GM12878 (cell line): ENCODE measurements around the gene PKMYT1. TPM values are rescaled to one million over a fixed set of nuclear protein-coding genes. Genes with fewer than 3 reads are reported as not detected.

Experiments used
- ATAC-seq: fragments of 200-7000 bp; cut with Tn5 transposase; 3 replicates; pipeline ENCODE4 v1.9.1; 2020; ENCODE audit warnings: mild to moderate bottlenecking, moderate library complexity
- BruUV-seq: library from RNA; stranded (reverse); fragments of 400-500 nt; replicated peaks from 2 replicates; lab custom pipeline; 2021; lab: Mats Ljungman, UMichigan
- CTCF ChIA-PET: fragments of 300-600 bp; sonication (Branson Sonifier 250); formaldehyde crosslinking; extraction: SDS; loops from one replicate; lab custom pipeline; 2021; ENCODE audit warnings: inconsistent platforms; lab: Yijun Ruan, JAX
- POLR2A ChIA-PET: fragments of 350-600 bp; formaldehyde crosslinking; extraction: SDS; loops from one replicate; lab custom pipeline; 2021; ENCODE audit warnings: inconsistent platforms; lab: Charles Lee
- RAD21 ChIA-PET: fragments of 300-600 bp; sonication (Branson Sonifier 250); formaldehyde crosslinking; loops from one replicate; lab custom pipeline; 2023; ENCODE audit warnings: antibody characterized with exemption; ENCODE audit not compliant: unreplicated experiment; lab: Charles Lee
- SMC1A ChIA-PET: fragments of 300-600 bp; sonication (Branson Sonifier 250); formaldehyde crosslinking; loops from one replicate; lab custom pipeline; 2023; ENCODE audit not compliant: unreplicated experiment, uncharacterized antibody; lab: Charles Lee
- DNase-seq: peaks from one replicate; pipeline ENCODE4 v3.0.0-alpha.2; 2011; ENCODE audit warnings: low read depth, low spot score
- FAIRE-seq: peaks from 3 replicates; lab custom pipeline; 2011; peaks lifted over from hg19 to GRCh38; lab: Jason Lieb, UNC
- H2AFZ ChIP-seq: 2 replicates; pipeline ENCODE4 v1.6.0; 2011; ENCODE audit warnings: low read depth, low read length, control low read depth; ENCODE audit not compliant: control insufficient read depth
- H3K27ac ChIP-seq: 2 replicates; pipeline ENCODE4 v1.5.1; 2011; ENCODE audit warnings: control low read depth; ENCODE audit not compliant: control insufficient read depth, insufficient read depth
- H3K27me3 ChIP-seq, 2 experiments: replicated peaks in 1 of 2; 2 replicates each; pipeline versions ENCODE4 v1.6.0 to v1.6.1; 2011; ENCODE audit warnings: low read length in 1 of 2; ENCODE audit not compliant: control insufficient read depth in 2 of 2, insufficient read depth in 2 of 2
- H3K36me3 ChIP-seq, 2 experiments: 2 replicates each; pipeline ENCODE4 v1.5.1; 2011; ENCODE audit warnings: low read length in 1 of 2; ENCODE audit not compliant: control insufficient read depth in 2 of 2, insufficient read depth in 2 of 2
- H3K4me1 ChIP-seq: 2 replicates; pipeline ENCODE4 v1.6.1; 2011; ENCODE audit warnings: mild to moderate bottlenecking, low read length, moderate library complexity, mixed read lengths; ENCODE audit not compliant: control insufficient read depth, insufficient read depth
- H3K4me2 ChIP-seq: 2 replicates; pipeline ENCODE4 v1.6.0; 2011; ENCODE audit warnings: control low read depth; ENCODE audit not compliant: control insufficient read depth, insufficient read depth
- H3K4me3 ChIP-seq: fragments of 200-600 bp; sonication (generic); 2 replicates; pipeline ENCODE4 v1.5.1; 2016
- H3K79me2 ChIP-seq: 2 replicates; pipeline ENCODE4 v1.6.0; 2011; ENCODE audit warnings: low read length; ENCODE audit not compliant: control insufficient read depth, insufficient read depth
- H3K9ac ChIP-seq: 2 replicates; pipeline ENCODE4 v1.8.0; 2011; ENCODE audit warnings: low read length, control low read depth, mixed read lengths; ENCODE audit not compliant: control insufficient read depth, insufficient read depth
- H3K9me3 ChIP-seq: replicated peaks from 3 replicates; pipeline ENCODE4 v1.5.1; 2011; ENCODE audit warnings: mild to moderate bottlenecking, low read length; ENCODE audit not compliant: control insufficient read depth, insufficient read depth
- H4K20me1 ChIP-seq: 2 replicates; pipeline ENCODE4 v1.6.0; 2011; ENCODE audit not compliant: control insufficient read depth, insufficient read depth
- BCL11A ChIP-seq: IDR thresholded peaks from 2 replicates; pipeline ENCODE4 v1.6.1; 2011; ENCODE audit warnings: low read depth, low read length
- BMI1 ChIP-seq: fragments of 450-650 bp; IDR thresholded peaks from 2 replicates; pipeline ENCODE4 v1.6.1; 2016; ENCODE audit warnings: mild to moderate bottlenecking, moderate library complexity, borderline replicate concordance
- CHD4 ChIP-seq: fragments of 200-600 bp; sonication (generic); IDR thresholded peaks from 2 replicates; pipeline ENCODE4 v1.6.1; 2016; ENCODE audit warnings: mild to moderate bottlenecking
- FOS ChIP-seq: IDR thresholded peaks from 3 replicates; pipeline ENCODE4 v1.6.1; 2011; ENCODE audit warnings: borderline replicate concordance; ENCODE audit not compliant: insufficient read length; ENCODE audit errors: extremely low read depth
- FOXK2 ChIP-seq: fragments of 450-650 bp; IDR thresholded peaks from 2 replicates; pipeline ENCODE4 v1.6.1; 2017; ENCODE audit warnings: mild to moderate bottlenecking, moderate library complexity
- HDAC2 ChIP-seq: fragments of 200-600 bp; sonication (generic); IDR thresholded peaks from 2 replicates; pipeline ENCODE4 v1.6.1; 2017
- LARP7 ChIP-seq: fragments of 450-650 bp; IDR thresholded peaks from 2 replicates; pipeline ENCODE4 v1.6.1; 2017; ENCODE audit warnings: mild to moderate bottlenecking
- NFYA ChIP-seq: IDR thresholded peaks from 2 replicates; pipeline ENCODE4 v1.6.1; 2011; ENCODE audit warnings: low read depth, mild to moderate bottlenecking, low read length, improper control_type of control experiment, borderline replicate concordance
- NRF1 ChIP-seq: conservative IDR thresholded peaks from 2 replicates; pipeline ENCODE4 v1.6.1; 2011; ENCODE audit warnings: mild to moderate bottlenecking, low read depth, low read length, improper control_type of control experiment
- PML ChIP-seq: IDR thresholded peaks from 2 replicates; pipeline ENCODE4 v1.6.1; 2012; ENCODE audit warnings: low read length, inconsistent platforms
- POU2F2 ChIP-seq: IDR thresholded peaks from 3 replicates; pipeline ENCODE4 v1.6.1; 2011; ENCODE audit warnings: low read depth, mild to moderate bottlenecking, low read length, borderline replicate concordance
- RAD21 ChIP-seq: IDR thresholded peaks from 2 replicates; pipeline ENCODE4 v1.6.1; 2011; ENCODE audit warnings: mild to moderate bottlenecking, low read depth, low read length, moderate library complexity; ENCODE audit not compliant: insufficient read depth
- SIN3A ChIP-seq: IDR thresholded peaks from 2 replicates; pipeline ENCODE4 v1.6.1; 2012; ENCODE audit warnings: low read depth, low read length, improper control_type of control experiment
- SMAD5 ChIP-seq: IDR thresholded peaks from 2 replicates; pipeline ENCODE4 v1.6.1; 2016; ENCODE audit warnings: antibody characterized with exemption, low read depth
- SPI1 ChIP-seq: IDR thresholded peaks from 2 replicates; pipeline ENCODE4 v1.6.1; 2011; ENCODE audit warnings: low read depth, mild to moderate bottlenecking, low read length, moderate library complexity, borderline replicate concordance; ENCODE audit not compliant: insufficient read depth
- STAT1 ChIP-seq: fragments of 450-650 bp; conservative IDR thresholded peaks from 2 replicates; pipeline ENCODE4 v1.6.1; 2014; ENCODE audit warnings: antibody characterized with exemption, mild to moderate bottlenecking
- TCF12 ChIP-seq: IDR thresholded peaks from 2 replicates; pipeline ENCODE4 v1.6.1; 2011; ENCODE audit warnings: low read depth, mild to moderate bottlenecking, low read length
- TCF7 ChIP-seq: IDR thresholded peaks from 2 replicates; pipeline ENCODE4 v1.6.1; 2014; ENCODE audit warnings: antibody characterized with exemption, borderline replicate concordance
- USF1 ChIP-seq: IDR thresholded peaks from 2 replicates; pipeline ENCODE4 v1.6.1; 2011; ENCODE audit warnings: borderline replicate concordance, low read depth, mild to moderate bottlenecking, moderate library complexity, mixed read lengths, low read length; ENCODE audit not compliant: insufficient read depth; ENCODE audit errors: extremely low read length
- YBX1 ChIP-seq: fragments of 450-650 bp; IDR thresholded peaks from 2 replicates; pipeline ENCODE4 v1.6.1; 2016; ENCODE audit warnings: antibody characterized with exemption
- WGBS: methylation state at CpG from one replicate; pipeline ENCODE4 v1.1.6; 2016; ENCODE audit warnings: low lambda C conversion rate; ENCODE audit not compliant: insufficient replicate concordance, insufficient coverage; ENCODE audit errors: missing lambda C conversion rate; 5-methylcytosine and 5-hydroxymethylcytosine counted together
- in situ Hi-C: fragments of 300-500 bp; cut with MboI; formaldehyde crosslinking; loops from 9 replicates; pipeline ENCODE4 v1.14.3; 2018; ENCODE audit warnings: mixed read lengths
- intact Hi-C: fragments of 100-400 bp; cut with micrococcal nuclease; formaldehyde crosslinking; loops from one replicate; pipeline ENCODE4 v1.14.2; 2022; ENCODE audit not compliant: unreplicated experiment
- polyA plus RNA-seq, 11 experiments: library from polyadenylated mRNA; depleted of rRNA in 4 of 11; unstranded in 6 of 11; stranded (reverse) in 5 of 11; fragments of >200 nt; fragmentation: Nextera tagmentation in 4 of 11; fragmentation: Illumina TruSeq in 1 of 11; extraction: Ambion mirVana in 4 of 11; extraction: Trizol in 1 of 11; gene quantifications; 1 replicate in 1 of 11; 2 replicates in 10 of 11; pipeline versions ENCODE4 v1.2.1 to v1.2.3, GENCODE V29; 2011 to 2016; ENCODE audit warnings: inconsistent platforms in 2 of 11, missing spikeins in 2 of 11, low read depth in 1 of 11
- total RNA-seq, 4 experiments: library from RNA; depleted of rRNA in 3 of 4; stranded (reverse); fragments of >200 nt in 3 of 4; fragmentation: Illumina TruSeq in 1 of 4; extraction: Trizol in 1 of 4; gene quantifications; 2 replicates each; pipeline versions ENCODE4 v1.2.1 to v1.2.3, GENCODE V29; 2013 to 2021
- TF ChIP-seq, protein P1 (sequence below), 3 experiments: IDR thresholded peaks in 2 of 3; conservative IDR thresholded peaks in 1 of 3; 2 replicates each; pipeline ENCODE4 v1.5.1; 2011; ENCODE audit warnings: low read depth in 3 of 3, low read length in 3 of 3, mild to moderate bottlenecking in 3 of 3, control low read depth in 2 of 3, moderate library complexity in 2 of 3, inconsistent platforms in 1 of 3, mixed read lengths in 1 of 3; ENCODE audit not compliant: control insufficient read depth in 2 of 3, insufficient read depth in 1 of 3; ENCODE audit errors: extremely low read depth in 1 of 3
- TF ChIP-seq, protein P2 (sequence below): IDR thresholded peaks from 2 replicates; pipeline ENCODE4 v1.6.1; 2012; ENCODE audit warnings: low read depth, low read length, improper control_type of control experiment

Gene PKMYT1
- total and polyA plus RNA-seq, 10 of the 15 experiments (the other 5 are each of a cell fraction or from before 2014, with no cell fraction given), result 4.6 to 101 (median 29.9) TPM

DNA sequence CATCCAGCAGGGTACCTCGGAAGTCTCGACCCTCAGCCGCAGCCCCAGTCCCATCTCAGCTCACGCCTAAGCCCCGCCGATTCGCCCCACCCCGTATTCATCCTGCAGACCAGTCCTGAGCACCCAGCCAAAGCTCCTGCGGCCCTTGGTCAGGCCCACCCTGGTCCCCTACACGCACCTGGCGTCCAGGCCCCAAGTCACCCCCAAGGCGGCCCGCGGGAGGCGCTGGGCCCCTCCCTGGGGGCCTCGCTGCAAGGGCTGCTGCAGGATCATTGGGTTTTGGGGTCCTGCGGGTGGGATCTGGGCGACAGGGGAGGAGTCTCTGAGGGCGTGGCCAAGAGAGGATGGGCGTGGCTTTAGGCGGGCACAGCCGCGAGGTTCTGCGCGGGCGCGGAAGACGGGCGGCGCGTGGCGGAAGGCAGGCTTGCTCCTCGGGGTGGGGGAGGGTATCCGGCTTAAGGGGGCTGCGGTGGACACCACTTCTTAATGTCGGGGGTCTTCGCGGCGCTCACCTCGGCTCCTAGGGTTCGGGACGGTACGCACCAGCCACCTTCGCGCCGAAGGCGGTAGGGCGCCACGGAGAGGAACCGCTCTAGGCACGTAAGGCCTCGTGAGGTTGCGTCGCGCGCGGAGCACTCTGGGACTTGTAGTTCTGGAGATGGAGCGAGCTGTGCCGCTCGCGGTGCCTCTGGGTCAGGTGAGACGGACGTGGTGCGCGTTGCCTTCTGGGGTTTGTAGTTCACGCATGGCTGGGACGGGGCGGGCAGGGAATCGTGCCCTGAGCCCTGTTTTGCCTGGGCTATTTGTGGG lies 43.6 kb upstream of the PKMYT1 start, which contains the start of the genes HCFC1R1 and THOC6:
Gene HCFC1R1 (minus strand): TSS at position 274 of the 810 bp plus-strand sequence. CDS start 1 bp downstream, at position 273.
Gene THOC6 (plus strand): TSS at position 367 of the 810 bp plus-strand sequence. CDS start 292 bp downstream, at position 659.
- TSS peak; percentile 93 for BruUV-seq
- ATAC-seq (peak; percentile 85), DNase-seq (peak; percentile 94), FAIRE-seq (peak; percentile 98)
- ChIA-PET POLR2A (interaction anchor here (0.6 to 2.4 kb wide), 5 partner anchors 17 to 550 kb away, joined by 3 to 7 read pairs (median 5); partner anchors contain the start of gene ZNF213), SMC1A (interaction anchor here (1.3 to 10.1 kb wide), 3 partner anchors 8 to 111 kb away, joined by 5 to 91 read pairs (median 6); partner anchors contain the start of gene ZNF213), RAD21 (interaction anchor here (4.4 kb wide), 1 partner anchor 20 kb away, joined by 34 read pairs; no protein-coding TSS in a partner anchor), CTCF (interaction anchor here (0.9 to 18.2 kb wide), 8 partner anchors 8 to 185 kb away, joined by 3 to 421 read pairs (median 6); no protein-coding TSS in a partner anchor)
- Histone ChIP-seq H2AFZ (peak within 1 kb of the TSS; percentile 94), H3K9me3 (no peaks in the 10 kb centered on the region), H3K4me1 (peaks cover 25% of the 10 kb centered on the region), H3K27ac (peak within 1 kb of the TSS; percentile 86), H3K9ac (peak within 1 kb of the TSS; percentile 81), H3K4me3 (peak within 1 kb of the TSS; percentile 87), H3K36me3 (peaks cover 4 to 7% of the 10 kb centered on the region in 2 experiments; a peak in 3 of 4 replicates), H3K27me3 (no peaks in the 10 kb centered on the region; a peak in 1 of 4 replicates), H4K20me1 (0 out of 2 replicates have a peak, but pooled peaks cover 2% of the 10 kb centered on the region), H3K4me2 (peak within 1 kb of the TSS; percentile 83), H3K79me2 (no peaks in the 10 kb centered on the region)
- WGBS, result under 1% methylated on average over 69 of the region's 69 CpGs
- in situ Hi-C loops, result no loop called here
- intact Hi-C loops, result no loop called here
- TF ChIP-seq FOS (no peak), USF1 (peak; percentile 93), SPI1 (peak; percentile 61; the same call in 1 of the 2 replicates), SIN3A (peak; percentile 83), PML (peak; percentile 70; the same call in 1 of the 2 replicates), CHD4 (no peak), SMAD5 (peak; percentile 26; the same call in 1 of the 2 replicates), RAD21 (no peak), TCF7 (no peak), BCL11A (no peak), LARP7 (peak; percentile 95), NFYA (no peak), NRF1 (peak; percentile 41; the same call in 1 of the 2 replicates), STAT1 (peak; percentile 68; the same call in 1 of the 2 replicates), YBX1 (no peak), HDAC2 (no peak), FOXK2 (no peak), BMI1 (no peak), POU2F2 (no peak; the same call in 2 of the 3 replicates), TCF12 (peak; percentile 44; the same call in 1 of the 2 replicates)
- TF ChIP-seq, protein P1, sequence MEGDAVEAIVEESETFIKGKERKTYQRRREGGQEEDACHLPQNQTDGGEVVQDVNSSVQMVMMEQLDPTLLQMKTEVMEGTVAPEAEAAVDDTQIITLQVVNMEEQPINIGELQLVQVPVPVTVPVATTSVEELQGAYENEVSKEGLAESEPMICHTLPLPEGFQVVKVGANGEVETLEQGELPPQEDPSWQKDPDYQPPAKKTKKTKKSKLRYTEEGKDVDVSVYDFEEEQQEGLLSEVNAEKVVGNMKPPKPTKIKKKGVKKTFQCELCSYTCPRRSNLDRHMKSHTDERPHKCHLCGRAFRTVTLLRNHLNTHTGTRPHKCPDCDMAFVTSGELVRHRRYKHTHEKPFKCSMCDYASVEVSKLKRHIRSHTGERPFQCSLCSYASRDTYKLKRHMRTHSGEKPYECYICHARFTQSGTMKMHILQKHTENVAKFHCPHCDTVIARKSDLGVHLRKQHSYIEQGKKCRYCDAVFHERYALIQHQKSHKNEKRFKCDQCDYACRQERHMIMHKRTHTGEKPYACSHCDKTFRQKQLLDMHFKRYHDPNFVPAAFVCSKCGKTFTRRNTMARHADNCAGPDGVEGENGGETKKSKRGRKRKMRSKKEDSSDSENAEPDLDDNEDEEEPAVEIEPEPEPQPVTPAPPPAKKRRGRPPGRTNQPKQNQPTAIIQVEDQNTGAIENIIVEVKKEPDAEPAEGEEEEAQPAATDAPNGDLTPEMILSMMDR (IDR thresholded peaks at IDR 0.05 in 2 of 3, conservative IDR thresholded peaks at IDR 0.05 in 1 of 3; ENCODE audit: control insufficient read depth in 2 of 3, extremely low read depth in 1 of 3, insufficient read depth in 1 of 3, low read depth in 3 of 3, low read length in 3 of 3), result no peak
- TF ChIP-seq, protein P2, sequence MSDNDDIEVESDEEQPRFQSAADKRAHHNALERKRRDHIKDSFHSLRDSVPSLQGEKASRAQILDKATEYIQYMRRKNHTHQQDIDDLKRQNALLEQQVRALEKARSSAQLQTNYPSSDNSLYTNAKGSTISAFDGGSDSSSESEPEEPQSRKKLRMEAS, result peak; percentile 79
